GM18868 (cell line): ENCODE results near the gene SLC6A3.
A peak's percentile ranks its signal among the peaks of the same experiment; 100 is the strongest.

Experiments used
- ATAC-seq: cut with Tn5 transposase; IDR thresholded peaks from one replicate; pipeline ENCODE4 v1.9.1; 2021; ENCODE audit warnings: mild to moderate bottlenecking, moderate library complexity; ENCODE audit not compliant: unreplicated experiment

SLC6A3 gene

GRCh38 chr5:1356873-1357787 lies 88.1 kb downstream of the SLC6A3 start:
- ATAC-seq: no peak

GRCh38 chr5:1354576-1354975 lies 90.7 kb downstream of the SLC6A3 start:
- ATAC-seq: no peak

- no peak for ATAC-seq
These were observed 92.7 kb downstream of the SLC6A3 start for GRCh38 chr5:1352231-1353219.

- ATAC-seq: no peak
These were observed 94.1 kb downstream of the SLC6A3 start for GRCh38 chr5:1351156-1351555.

- no peak for ATAC-seq
These were observed 96.0 kb downstream of the SLC6A3 start for GRCh38 chr5:1349246-1349645.

- no peak for ATAC-seq
These were observed 96.3 kb downstream of the SLC6A3 start for GRCh38 chr5:1348986-1349245.

GRCh38 chr5:1347571-1347970 lies 97.7 kb downstream of the SLC6A3 start:
- ATAC-seq: no peak

- ATAC-seq: no peak
These were observed 98.4 kb downstream of the SLC6A3 start for GRCh38 chr5:1346627-1347440.

- no peak for ATAC-seq
These were observed 99.2 kb downstream of the SLC6A3 start for GRCh38 chr5:1345876-1346626.

- peak; percentile 79 for ATAC-seq
These were observed 100.0 kb downstream of the SLC6A3 start, which contains the start of gene CLPTM1L for GRCh38 chr5:1344975-1345838. TSS of gene CLPTM1L (minus strand) at chr5:1345099. CDS start at chr5:1344841, 258 bp downstream.

- peak; percentile 21 for ATAC-seq
These were observed 101.0 kb downstream of the SLC6A3 start for GRCh38 chr5:1343931-1344901.

GRCh38 chr5:1343315-1343751 lies 101.9 kb downstream of the SLC6A3 start:
- ATAC-seq: no peak
